AG04450 (cell line): ENCODE data around the gene FAM3D. TPM values are rescaled to one million over a fixed set of nuclear protein-coding genes. Genes with fewer than 3 reads are reported as not detected.

Experiments
- CTCF ChIA-PET: fragments of 300-600, 350-600 bp; formaldehyde crosslinking; extraction: SDS; loops from one replicate; lab custom pipeline; 2022; ENCODE audit warnings: antibody characterized with exemption, inconsistent platforms; lab: Charles Lee
- POLR2A ChIA-PET: fragments of 350-600 bp; formaldehyde crosslinking; extraction: SDS; loops from one replicate; lab custom pipeline; 2021; ENCODE audit warnings: antibody characterized with exemption, inconsistent platforms; lab: Yijun Ruan, JAX
- DNase-seq: peaks from one replicate; pipeline ENCODE4 v3.0.0-alpha.2; 2011; ENCODE audit warnings: low read depth, low spot score
- H3K27ac ChIP-seq: one replicate; pipeline ENCODE4 v1.5.1; 2012; ENCODE audit warnings: low read depth, low read length, control low read depth
- H3K27me3 ChIP-seq: one replicate; pipeline ENCODE4 v1.6.0; 2012; ENCODE audit warnings: low read length; ENCODE audit not compliant: control insufficient read depth, insufficient read depth
- H3K4me3 ChIP-seq: 2 replicates; pipeline ENCODE4 v1.5.1; 2011; ENCODE audit warnings: mild to moderate bottlenecking, low read depth, low read length, control low read depth
- H3K9me3 ChIP-seq: 2 replicates; pipeline ENCODE4 v1.5.1; 2012; ENCODE audit warnings: low read length; ENCODE audit not compliant: control insufficient read depth, insufficient read depth
- CTCF ChIP-seq: IDR thresholded peaks from 2 replicates; pipeline ENCODE4 v1.5.1; 2011; ENCODE audit warnings: low read depth, low read length, control low read depth, inconsistent platforms
- polyA plus RNA-seq: library from polyadenylated mRNA; depleted of rRNA; stranded (reverse); fragments of >200 nt; gene quantifications from 2 replicates; pipeline ENCODE4 v1.2.3, GENCODE V29; 2011

The FAM3D gene
- polyA plus RNA-seq, 1 experiment = not detected

DNA sequence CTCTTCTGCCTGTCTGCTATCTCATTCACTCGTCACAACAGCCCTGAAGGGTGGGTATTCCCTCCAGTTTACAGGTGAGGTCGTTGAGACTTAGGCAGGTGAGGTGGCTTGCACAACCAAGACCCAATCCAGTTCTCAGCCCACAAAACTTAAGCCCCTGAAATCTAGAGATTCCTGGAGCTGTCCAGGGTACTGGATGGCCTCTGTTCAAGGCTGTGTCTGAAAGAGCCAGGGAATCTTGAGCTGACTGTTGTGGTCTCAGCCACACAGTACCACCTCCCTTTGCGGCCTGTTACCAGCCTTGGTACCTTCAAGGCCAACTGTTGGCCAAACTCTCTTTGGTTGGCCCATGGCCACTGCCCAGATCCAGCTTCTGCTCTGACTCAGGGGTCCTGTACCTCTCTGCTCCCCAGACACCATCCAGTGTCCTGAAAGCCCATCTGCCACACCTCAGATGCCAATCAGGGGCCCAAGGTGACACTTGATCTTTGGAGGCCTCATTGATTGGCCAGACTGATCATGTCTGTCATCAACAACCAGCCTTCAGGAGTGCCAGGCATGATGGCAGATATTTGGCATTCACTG is 78.5 kb downstream of the FAM3D start:
- no peak for DNase-seq

DNA sequence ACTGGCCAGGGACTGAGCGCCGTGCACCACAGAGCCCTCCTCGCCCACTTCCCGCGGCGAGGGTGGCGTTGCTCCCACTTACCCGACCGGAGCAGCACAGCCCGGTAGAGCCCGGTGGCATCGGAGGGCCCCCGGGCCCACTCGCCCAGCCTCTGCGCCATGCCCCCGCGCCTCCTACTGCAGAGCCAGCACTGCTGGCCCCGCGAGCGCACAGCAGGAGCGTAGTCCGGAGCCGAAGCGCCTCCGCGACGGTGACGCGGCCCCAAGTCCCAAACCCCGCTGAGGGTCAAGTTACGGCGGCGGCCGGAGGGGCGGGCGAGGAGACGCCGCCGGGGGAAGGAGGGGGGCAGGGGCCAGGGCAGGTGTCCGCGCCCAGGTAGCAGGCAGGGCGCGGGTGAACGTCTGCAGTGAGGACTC is 79.8 kb downstream of the FAM3D start:
- no peak overlapping the region for H3K4me3 ChIP-seq
- TF ChIP-seq CTCF = no peak
- H3K27ac ChIP-seq = no peak overlapping the region
- H3K9me3 ChIP-seq = peaks cover 3% of the 10 kb centered on the region; the same call in 1 of the 2 replicates
- ChIA-PET CTCF (interaction anchor here (0.5 to 1.7 kb wide), 2 partner anchors 43 to 144 kb away, joined by 3 to 4 read pairs; no protein-coding TSS in a partner anchor), POLR2A (no interaction called here)
- peaks cover 32% of the 10 kb centered on the region for H3K27me3 ChIP-seq
- DNase-seq = no peak

More for the DNA sequence above, 78.5 kb downstream of the FAM3D start:
- no peak overlapping the region for H3K27ac ChIP-seq
- TF ChIP-seq CTCF = no peak
- peaks cover 27% of the 10 kb centered on the region for H3K27me3 ChIP-seq
- H3K4me3 ChIP-seq = no peak overlapping the region
- H3K9me3 ChIP-seq = peaks cover 3% of the 10 kb centered on the region; the same call in 1 of the 2 replicates
- ChIA-PET POLR2A (no interaction called here), CTCF (interaction anchor here (1.1 to 1.7 kb wide), 3 partner anchors 19 to 42 kb away, joined by 3 to 4 read pairs (median 4); no protein-coding TSS in a partner anchor)

GRCh38 chr3:58585994-58586393 is 80.6 kb downstream of the FAM3D start:
- TF ChIP-seq CTCF = no peak
- CTCF ChIA-PET = interaction anchor here (0.6 to 3.1 kb wide), 13 partner anchors 11 to 1242 kb away, joined by 3 to 40 read pairs (median 5); partner anchors contain the start of gene FAM107A
- H3K27me3 ChIP-seq = peaks cover 32% of the 10 kb centered on the region
- peaks cover 3% of the 10 kb centered on the region; the same call in 1 of the 2 replicates for H3K9me3 ChIP-seq
- POLR2A ChIA-PET = no interaction called here
- no peak overlapping the region for H3K4me3 ChIP-seq
- no peak for DNase-seq
- H3K27ac ChIP-seq = no peak overlapping the region

GRCh38 chr3:58585005-58585786 is 81.4 kb downstream of the FAM3D start:
- peaks cover 32% of the 10 kb centered on the region for H3K27me3 ChIP-seq
- H3K9me3 ChIP-seq = peaks cover 3% of the 10 kb centered on the region; the same call in 1 of the 2 replicates
- H3K4me3 ChIP-seq = peak overlapping the region; percentile 67
- H3K27ac ChIP-seq = no peak overlapping the region
- peak; percentile 77 for TF ChIP-seq CTCF
- POLR2A ChIA-PET = no interaction called here
- no peak for DNase-seq
- CTCF ChIA-PET = interaction anchor here (0.6 to 3.1 kb wide), 22 partner anchors 10 to 1242 kb away, joined by 3 to 40 read pairs (median 4); partner anchors contain the start of gene FAM107A
